ENCODE measurements around the gene SELP. TPM values are rescaled to one million over a fixed set of nuclear protein-coding genes. Genes with fewer than 3 reads are reported as not detected.

The SELP gene
- total and polyA plus RNA-seq, 2 experiments from 2014 or later: 0.27 TPM; not detected in 1

GRCh38 chr1:169604781-169605560, 25.0 kb downstream of the SELP start:
- no peaks in the 10 kb centered on the region for H3K4me1 ChIP-seq (ENCODE audit: insufficient read depth)

DNA sequence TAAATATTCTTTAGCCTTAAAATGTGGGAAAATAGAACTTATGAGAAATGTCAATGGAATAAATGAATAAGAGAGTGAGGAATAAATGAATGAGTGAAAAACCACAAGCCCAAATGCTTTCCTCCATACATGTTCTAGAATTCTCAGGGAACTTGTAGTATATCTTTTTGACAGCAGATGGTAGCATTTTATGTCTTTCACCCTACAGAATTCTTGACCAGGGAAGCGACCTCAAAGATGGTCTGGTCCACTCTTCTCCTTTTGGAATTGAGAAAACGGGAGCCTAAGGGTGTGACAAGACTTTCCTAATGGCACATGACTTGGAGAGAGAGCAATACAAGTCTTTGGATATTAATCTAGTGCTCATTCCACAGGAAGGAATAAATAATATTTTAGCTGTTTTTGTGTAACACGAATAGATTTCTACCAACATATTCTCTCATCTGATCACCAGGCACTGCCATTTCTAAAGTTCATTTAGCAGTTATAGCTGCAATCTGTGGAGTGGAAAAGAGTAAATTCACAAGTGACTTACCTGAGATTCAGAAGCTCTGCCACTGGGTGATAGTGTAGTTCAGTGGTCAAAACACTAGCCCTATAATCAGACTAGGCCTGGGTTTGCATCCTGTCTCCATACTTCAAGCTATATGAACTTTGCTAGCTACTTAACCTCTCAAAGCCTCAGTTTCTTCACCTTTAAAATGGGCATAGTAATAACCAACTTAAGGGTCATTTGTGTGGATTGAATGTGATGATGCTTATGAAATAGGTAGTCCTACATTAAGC, 28.6 kb downstream of the SELP start:
- 36% methylated on average over 3 of the region's 3 CpGs for WGBS (ENCODE audit: low lambda C conversion rate, missing lambda C conversion rate)
- Histone ChIP-seq H2AFZ (no peak overlapping the region), H3K9me3 (ENCODE audit: low read depth) (no peaks in the 10 kb centered on the region), H3K4me2 (no peak overlapping the region), H3K36me3 (replicated peaks; ENCODE audit: insufficient read depth, low read depth) (no peaks in the 10 kb centered on the region), H3K4me1 (ENCODE audit: insufficient read depth) (no peaks in the 10 kb centered on the region), H4K20me1 (ENCODE audit: insufficient read depth, poor library complexity, severe bottlenecking) (no peaks in the 10 kb centered on the region), H3K9me2 (replicated peaks; ENCODE audit: insufficient read depth) (no peaks in the 10 kb centered on the region), H3K27ac (no peak overlapping the region), H3K4me3 (no peak overlapping the region), H3K27me3 (no peaks in the 10 kb centered on the region), H3K79me2 (no peaks in the 10 kb centered on the region)
- TF ChIP-seq, protein P1, sequence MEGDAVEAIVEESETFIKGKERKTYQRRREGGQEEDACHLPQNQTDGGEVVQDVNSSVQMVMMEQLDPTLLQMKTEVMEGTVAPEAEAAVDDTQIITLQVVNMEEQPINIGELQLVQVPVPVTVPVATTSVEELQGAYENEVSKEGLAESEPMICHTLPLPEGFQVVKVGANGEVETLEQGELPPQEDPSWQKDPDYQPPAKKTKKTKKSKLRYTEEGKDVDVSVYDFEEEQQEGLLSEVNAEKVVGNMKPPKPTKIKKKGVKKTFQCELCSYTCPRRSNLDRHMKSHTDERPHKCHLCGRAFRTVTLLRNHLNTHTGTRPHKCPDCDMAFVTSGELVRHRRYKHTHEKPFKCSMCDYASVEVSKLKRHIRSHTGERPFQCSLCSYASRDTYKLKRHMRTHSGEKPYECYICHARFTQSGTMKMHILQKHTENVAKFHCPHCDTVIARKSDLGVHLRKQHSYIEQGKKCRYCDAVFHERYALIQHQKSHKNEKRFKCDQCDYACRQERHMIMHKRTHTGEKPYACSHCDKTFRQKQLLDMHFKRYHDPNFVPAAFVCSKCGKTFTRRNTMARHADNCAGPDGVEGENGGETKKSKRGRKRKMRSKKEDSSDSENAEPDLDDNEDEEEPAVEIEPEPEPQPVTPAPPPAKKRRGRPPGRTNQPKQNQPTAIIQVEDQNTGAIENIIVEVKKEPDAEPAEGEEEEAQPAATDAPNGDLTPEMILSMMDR (IDR thresholded peaks at IDR 0.05; ENCODE audit: poor library complexity): peak; percentile 59
- no peak for TF ChIP-seq EZH2phosphoT487 (IDR thresholded peaks at IDR 0.05; ENCODE audit: low read depth, severe bottlenecking, unreplicated experiment)
- DNase-seq (ENCODE audit: low spot score): peak; percentile 24

More at GRCh38 chr1:169604781-169605560, 25.0 kb downstream of the SELP start:
- H4K20me1 ChIP-seq (ENCODE audit: insufficient read depth, poor library complexity, severe bottlenecking): no peaks in the 10 kb centered on the region
- H3K36me3 ChIP-seq (replicated peaks; ENCODE audit: insufficient read depth, low read depth): no peaks in the 10 kb centered on the region
- no peak for DNase-seq (ENCODE audit: low spot score)
- H3K9me2 ChIP-seq (replicated peaks; ENCODE audit: insufficient read depth): no peaks in the 10 kb centered on the region
- no peak overlapping the region for H3K4me2 ChIP-seq
- no peak overlapping the region for H3K4me3 ChIP-seq
- H3K27me3 ChIP-seq: no peaks in the 10 kb centered on the region
- WGBS (ENCODE audit: low lambda C conversion rate, missing lambda C conversion rate): 81% methylated on average over 5 of the region's 5 CpGs
- no peak for TF ChIP-seq EZH2phosphoT487 (IDR thresholded peaks at IDR 0.05; ENCODE audit: low read depth, severe bottlenecking, unreplicated experiment)
- TF ChIP-seq, protein P1 (IDR thresholded peaks at IDR 0.05; ENCODE audit: poor library complexity): no peak
- no peak for TF ChIP-seq EZH2 (IDR thresholded peaks at IDR 0.05; ENCODE audit: borderline replicate concordance)
- H3K9me3 ChIP-seq (ENCODE audit: low read depth): no peaks in the 10 kb centered on the region
- H3K79me2 ChIP-seq: no peaks in the 10 kb centered on the region
- H2AFZ ChIP-seq: no peak overlapping the region
- H3K27ac ChIP-seq: no peak overlapping the region

GRCh38 chr1:169595764-169596711, 33.9 kb downstream of the SELP start:
- no peaks in the 10 kb centered on the region for H3K79me2 ChIP-seq
- no peak overlapping the region for H3K4me3 ChIP-seq
- no peaks in the 10 kb centered on the region for H3K4me1 ChIP-seq (ENCODE audit: insufficient read depth)
- H3K4me2 ChIP-seq: no peak overlapping the region
- no peaks in the 10 kb centered on the region for H3K9me3 ChIP-seq (ENCODE audit: low read depth)
- no peaks in the 10 kb centered on the region for H3K36me3 ChIP-seq (replicated peaks; ENCODE audit: insufficient read depth, low read depth)
- no peak overlapping the region for H3K27ac ChIP-seq
- no peaks in the 10 kb centered on the region for H4K20me1 ChIP-seq (ENCODE audit: insufficient read depth, poor library complexity, severe bottlenecking)
- no peak for TF ChIP-seq EZH2 (IDR thresholded peaks at IDR 0.05; ENCODE audit: borderline replicate concordance)
- peak; percentile 74 for DNase-seq (ENCODE audit: low spot score)
- no peaks in the 10 kb centered on the region for H3K9me2 ChIP-seq (replicated peaks; ENCODE audit: insufficient read depth)
- WGBS (ENCODE audit: low lambda C conversion rate, missing lambda C conversion rate): 42% methylated on average over 3 of the region's 3 CpGs
- no peak overlapping the region for H2AFZ ChIP-seq
- no peaks in the 10 kb centered on the region for H3K27me3 ChIP-seq
